HG03432 (cell line): ENCODE measurements around the gene USP44.

Experiments used
- ATAC-seq: cut with Tn5 transposase; IDR thresholded peaks from one replicate; pipeline ENCODE4 v1.9.1; 2021; ENCODE audit warnings: mild to moderate bottlenecking, moderate library complexity; ENCODE audit not compliant: unreplicated experiment

USP44 gene

DNA sequence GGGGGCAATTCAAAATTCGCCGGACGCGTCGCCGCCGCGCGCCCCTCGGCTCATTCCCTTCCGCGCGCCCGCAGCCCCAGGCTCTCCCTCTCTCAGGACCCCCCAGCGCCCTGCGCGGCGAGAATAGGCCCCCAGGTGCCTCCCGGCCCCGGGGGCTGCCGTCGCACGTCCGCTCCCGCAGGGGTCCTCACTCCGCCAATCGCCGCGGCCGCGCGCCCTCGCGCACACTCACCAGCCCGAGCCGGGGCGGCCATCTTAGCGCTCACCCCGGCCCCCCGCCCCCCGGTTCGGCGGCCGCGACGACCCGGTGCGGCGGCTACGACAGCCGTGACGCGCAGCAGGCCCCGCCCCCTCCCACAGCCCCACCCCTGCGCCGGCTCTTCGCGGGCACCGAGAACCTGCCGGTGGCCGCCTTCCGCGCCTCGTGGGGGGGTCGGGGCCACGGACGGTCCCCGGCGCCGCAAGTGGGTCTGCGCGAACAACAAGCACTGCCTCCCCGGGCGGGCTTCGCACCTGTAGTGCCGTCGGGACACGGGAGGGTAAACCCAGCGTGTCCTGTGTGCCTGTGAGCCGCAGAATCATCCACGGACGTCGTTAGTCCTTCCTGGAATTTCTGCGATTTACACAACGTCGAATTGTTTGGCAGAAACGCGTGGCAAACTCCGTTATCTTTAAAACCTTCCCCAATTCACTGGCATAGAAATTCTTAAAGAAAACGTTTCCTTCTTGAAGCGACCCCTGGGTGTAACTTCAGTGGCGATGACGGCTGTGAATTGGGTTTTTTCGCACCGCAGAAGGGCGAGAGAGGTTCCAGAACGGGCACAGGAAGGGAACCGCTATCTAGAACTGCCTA, 2.5 kb downstream of the USP44 start:
- ATAC-seq: no peak

DNA sequence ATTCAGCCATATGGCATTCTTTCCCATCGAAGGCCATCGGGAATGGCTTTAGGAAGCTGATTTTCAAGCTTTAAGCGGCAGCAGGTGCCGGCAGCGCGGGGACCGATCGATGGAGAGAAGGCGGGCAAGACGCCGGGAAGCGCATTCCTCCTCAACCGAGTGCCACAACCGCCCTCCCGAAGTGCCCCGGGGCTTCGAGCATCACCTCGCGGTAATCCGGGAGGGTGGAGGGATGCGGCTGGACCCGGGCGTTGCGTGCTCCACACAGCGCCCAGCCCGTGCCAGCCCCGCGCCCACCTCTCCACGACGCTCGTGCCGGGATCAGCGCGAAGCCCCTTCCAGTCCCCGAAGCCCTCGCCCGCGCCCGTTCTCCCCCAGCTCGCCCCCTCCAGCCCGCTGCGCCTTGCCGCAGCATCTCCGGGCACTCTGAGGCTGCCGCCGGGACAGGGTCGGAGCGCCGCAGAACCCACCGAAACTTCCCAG, 3.2 kb downstream of the USP44 start:
- no peak for ATAC-seq

DNA sequence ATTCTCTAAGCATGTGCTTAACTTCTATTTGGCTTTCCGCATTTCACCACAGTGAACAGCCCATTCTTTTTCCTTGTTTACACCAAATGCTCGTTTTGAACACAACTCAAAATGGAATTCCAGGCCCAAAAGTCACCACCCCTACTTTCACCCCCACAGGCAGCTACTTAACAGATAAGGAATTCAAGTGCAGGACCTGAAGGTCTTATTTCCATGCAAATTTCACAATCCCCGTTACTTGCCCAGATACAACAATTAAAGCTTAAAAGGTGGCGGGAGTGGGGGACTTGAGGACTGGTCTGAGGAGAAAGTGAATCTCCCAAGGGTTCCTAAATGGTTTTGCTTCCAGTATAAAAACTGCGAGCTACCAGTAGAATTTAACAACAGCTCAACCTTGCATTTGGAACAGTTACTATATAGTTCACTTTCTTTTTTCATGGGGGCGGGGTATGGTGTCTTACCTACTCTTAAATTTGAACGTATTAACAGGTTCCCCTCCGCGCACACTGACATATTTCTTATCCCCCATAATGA, 3.7 kb downstream of the USP44 start:
- no peak for ATAC-seq

DNA sequence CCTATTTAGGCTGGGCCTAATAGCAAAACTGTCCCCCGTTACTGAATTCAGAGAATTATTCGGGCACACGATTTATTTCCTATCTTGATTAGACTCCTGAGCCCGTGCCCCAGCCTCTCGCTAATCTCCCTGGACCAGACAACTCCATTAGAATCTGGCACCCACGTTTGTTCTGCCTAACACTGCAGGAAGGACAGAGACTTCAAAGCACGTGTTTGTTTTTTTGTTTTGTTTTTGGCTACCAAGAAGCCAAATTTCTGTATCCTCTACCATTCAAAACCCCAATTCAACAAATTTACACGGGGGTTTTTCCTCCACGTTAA, 4.8 kb downstream of the USP44 start:
- ATAC-seq: no peak

GRCh38 chr12:95545731-95546490, 5.4 kb downstream of the USP44 start:
- ATAC-seq: no peak

- ATAC-seq: no peak
Observed at GRCh38 chr12:95545303-95545702, 6.0 kb downstream of the USP44 start.

DNA sequence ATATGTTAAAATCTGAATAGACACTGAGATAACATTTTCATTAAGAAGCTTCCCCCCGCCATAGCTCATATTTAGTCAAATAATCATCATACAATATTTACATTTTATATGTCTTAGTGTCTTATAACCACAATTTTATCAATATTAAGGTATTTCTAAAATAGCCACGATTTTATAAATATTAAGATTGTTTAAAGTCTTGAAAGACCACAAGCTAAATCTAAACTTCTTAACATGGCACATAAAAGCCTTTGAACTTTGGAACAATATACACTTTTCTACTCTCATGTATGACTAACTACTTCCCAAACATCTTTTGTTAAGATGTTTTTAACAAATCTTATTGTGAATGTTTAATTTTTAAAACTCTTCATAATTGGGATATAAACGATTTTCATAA, 6.5 kb downstream of the USP44 start:
- no peak for ATAC-seq

GRCh38 chr12:95543305-95543704, 8.0 kb downstream of the USP44 start:
- no peak for ATAC-seq

DNA sequence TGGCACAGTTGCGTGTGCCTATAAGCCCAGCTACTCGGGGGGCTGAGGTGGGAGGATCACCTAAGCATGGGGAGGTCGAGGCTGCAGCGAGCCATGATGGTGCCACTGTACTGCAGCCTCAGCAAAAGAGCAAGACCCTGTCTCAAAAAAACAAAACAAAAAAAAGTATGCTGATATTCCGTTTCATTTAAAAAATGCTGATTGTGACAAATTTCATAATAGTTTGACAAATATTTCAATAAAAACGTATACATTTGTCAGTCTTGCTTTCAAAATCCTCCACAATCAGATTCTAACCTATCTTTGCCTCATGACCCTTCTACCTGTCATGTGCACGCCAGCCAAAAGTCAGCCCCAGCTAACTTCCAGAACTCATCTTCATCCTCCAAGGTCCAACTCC, 9.8 kb downstream of the USP44 start:
- ATAC-seq: no peak

DNA sequence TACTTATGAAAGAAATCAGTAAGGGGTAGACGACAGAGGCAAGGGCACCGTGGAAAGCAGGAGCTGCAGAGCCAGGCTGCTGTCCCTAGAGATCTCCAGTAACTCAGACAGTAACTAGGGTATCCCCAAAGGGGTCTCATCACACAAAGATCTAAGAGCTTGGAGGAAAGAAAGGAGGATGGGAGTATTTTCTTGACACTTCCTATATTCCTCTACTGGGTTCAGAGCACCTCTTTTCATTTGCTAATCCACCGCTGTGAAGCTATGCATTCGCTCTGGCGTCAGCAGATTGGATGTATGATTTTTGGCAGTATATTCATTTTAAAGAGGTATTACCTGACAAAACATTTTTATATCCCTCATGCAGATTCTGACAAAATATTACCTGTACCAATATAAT, 12.6 kb downstream of the USP44 start:
- no peak for ATAC-seq

DNA sequence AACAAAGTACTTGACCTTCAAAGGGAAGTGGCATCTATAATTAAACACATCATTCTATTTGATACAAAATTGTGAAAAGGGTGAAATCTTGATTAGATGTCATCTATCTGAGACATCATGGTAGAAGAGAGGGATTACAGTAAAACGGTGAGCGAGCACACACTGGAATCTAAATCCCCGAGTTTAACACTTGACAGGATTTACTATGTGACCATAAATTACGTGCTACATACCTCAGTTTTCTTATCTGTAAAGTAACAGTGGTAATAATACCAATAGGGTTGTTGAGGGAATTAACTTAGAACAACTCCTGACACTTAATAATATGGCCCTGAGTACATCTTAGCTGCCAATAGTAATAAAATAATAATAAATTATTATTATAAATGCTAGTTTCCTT, 13.3 kb downstream of the USP44 start:
- ATAC-seq: no peak

- no peak for ATAC-seq
Observed at GRCh38 chr12:95533985-95534384, 17.3 kb downstream of the USP44 start.

DNA sequence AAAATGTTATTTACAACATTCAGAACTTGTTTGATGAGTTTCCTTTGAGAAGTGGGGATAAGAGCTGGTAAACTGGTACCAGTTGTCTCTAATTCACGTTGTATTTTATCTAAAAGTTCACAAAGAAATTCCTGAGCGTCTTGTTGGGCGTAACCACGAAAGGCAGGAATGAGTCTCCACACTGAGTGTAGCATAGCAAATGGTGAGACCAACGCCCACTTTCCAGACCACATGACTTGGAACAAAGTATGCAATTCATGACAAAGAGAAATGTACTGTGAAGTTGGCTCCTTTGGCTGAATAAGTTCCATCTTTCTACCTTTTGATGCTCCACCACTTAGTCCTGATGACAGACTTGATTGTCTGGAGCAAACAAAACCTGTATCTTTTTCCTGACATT, 18.4 kb downstream of the USP44 start:
- ATAC-seq: no peak

- no peak for ATAC-seq
Observed at GRCh38 chr12:95529693-95530225, 21.5 kb downstream of the USP44 start.

GRCh38 chr12:95528431-95528830, 22.8 kb downstream of the USP44 start:
- no peak for ATAC-seq

DNA sequence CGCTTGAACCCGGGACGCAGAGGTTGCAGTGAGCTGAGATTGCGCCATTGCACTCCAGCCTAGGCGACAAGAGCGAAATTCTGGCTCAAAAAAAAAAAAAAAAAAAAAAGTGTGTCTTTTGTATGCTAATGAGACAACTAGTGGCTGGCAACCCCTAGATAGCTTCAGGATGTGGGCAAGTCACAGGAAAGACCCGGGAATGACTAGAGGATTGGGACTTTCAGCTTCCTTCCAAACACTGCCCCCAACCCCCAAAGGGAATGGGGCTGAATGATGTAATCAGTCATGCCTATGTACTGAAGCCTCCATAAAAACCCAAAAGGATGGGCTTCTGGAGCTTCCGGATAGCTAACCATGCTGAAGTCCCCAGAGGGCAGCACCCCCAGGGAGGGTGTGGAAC, 28.6 kb downstream of the USP44 start:
- no peak for ATAC-seq

DNA sequence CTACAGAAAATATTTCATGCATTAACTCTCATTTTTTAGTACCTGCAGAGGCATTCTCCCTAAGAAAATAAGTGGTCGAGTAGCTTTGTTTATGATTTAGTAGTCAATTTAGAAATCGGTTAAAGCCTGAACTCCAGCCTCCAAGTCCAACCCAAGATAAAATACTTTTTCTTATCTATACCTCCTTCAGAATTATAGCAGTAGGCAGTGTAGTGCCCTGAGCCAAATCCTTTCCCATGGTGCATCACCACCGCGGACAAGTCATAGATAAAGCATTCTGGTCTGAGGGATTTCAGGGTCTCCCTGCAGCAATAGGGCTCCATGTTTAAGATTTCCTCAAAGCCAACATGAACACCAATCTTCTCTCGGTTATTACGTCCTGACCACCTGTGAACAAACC, 30.5 kb downstream of the USP44 start:
- ATAC-seq: no peak

GRCh38 chr12:95518944-95519343, 32.3 kb downstream of the USP44 start:
- ATAC-seq: no peak

DNA sequence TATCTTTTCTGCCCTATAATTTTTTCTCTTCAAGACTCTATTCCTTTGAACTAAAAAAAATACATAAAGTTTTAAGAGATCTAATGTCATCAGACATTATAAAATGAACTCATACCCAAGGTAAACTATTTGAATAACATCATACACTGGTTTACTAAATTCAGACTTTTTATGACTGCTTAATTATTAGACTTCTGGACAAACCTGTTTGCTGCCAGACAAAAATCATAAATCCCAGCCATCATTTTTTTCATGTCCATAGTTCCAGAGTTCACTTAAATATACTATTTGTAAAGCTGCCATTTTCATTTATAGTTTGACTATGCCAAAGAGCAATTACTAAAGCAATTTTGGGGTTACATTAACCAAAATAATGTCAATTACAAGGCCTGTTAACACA, 34.0 kb downstream of the USP44 start:
- no peak for ATAC-seq

DNA sequence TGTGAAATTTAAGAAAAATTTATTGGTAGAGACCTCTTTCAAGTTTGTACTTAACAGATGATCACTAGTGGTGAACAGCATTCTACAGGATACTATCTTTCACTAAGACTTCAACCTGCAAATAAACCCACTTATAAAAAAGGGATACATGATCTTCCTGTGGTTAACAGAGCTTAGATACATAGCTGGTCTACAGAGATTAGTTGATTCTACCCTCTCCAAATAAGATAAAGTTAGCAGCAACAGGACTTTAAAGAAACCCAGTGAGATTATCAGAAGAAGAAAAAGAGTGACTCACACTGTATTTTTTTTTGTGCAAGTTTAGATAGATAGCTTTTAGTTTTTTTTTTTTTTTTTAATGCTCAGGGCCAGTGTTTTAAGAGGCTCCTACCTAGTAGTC, 34.5 kb downstream of the USP44 start:
- no peak for ATAC-seq

GRCh38 chr12:95515197-95515596, 36.1 kb downstream of the USP44 start:
- ATAC-seq: no peak

- no peak for ATAC-seq
Observed at GRCh38 chr12:95513599-95513998, 37.7 kb downstream of the USP44 start.
